GM19351 (cell line): ENCODE results near the gene ST6GAL2.

Source experiments
- ATAC-seq: cut with Tn5 transposase; IDR thresholded peaks from one replicate; pipeline ENCODE4 v1.9.1; 2021; ENCODE audit warnings: mild to moderate bottlenecking, moderate library complexity; ENCODE audit not compliant: unreplicated experiment

ST6GAL2 gene

GRCh38 chr2:106758901-106759497 lies 127.0 kb downstream of the ST6GAL2 start:
- no peak for ATAC-seq
